Measurements from ENCODE around the gene PCED1A.

GRCh38 chr20:2806351-2806701 lies 34.1 kb downstream of the PCED1A start:
- TF ChIP-seq CTCF (IDR thresholded peaks at IDR 0.05): no peak
- TF ChIP-seq EZH2 (IDR thresholded peaks at IDR 0.05; ENCODE audit: borderline replicate concordance, insufficient read depth, low read depth, low read length, poor library complexity, severe bottlenecking): no peak

Measured in B cell (primary cell).